GM13977 (cell line): ENCODE data around the gene MAMDC2.

Source experiments
- DNase-seq: peaks from one replicate; pipeline ENCODE4 v3.0.0; 2012; ENCODE audit warnings: low spot score
- CTCF ChIP-seq: IDR thresholded peaks from 2 replicates; pipeline ENCODE4 v1.5.1; 2012; ENCODE audit warnings: mild to moderate bottlenecking, control low read depth; ENCODE audit not compliant: insufficient read depth; ENCODE audit errors: extremely low read depth, missing control alignments
- in situ Hi-C: fragments of 300-500 bp; cut with MboI; formaldehyde crosslinking; loops from one replicate; pipeline ENCODE4 v1.12.0; 2022; ENCODE audit warnings: low sequenced_read_pairs, low pct_unique_long_range_greater_than_20kb, mixed read lengths, inconsistent platforms; ENCODE audit not compliant: unreplicated experiment

Gene MAMDC2

GRCh38 chr9:70165006-70165602 is 121.5 kb downstream of the MAMDC2 start:
- in situ Hi-C loops: no loop called here
- TF ChIP-seq CTCF: no peak
- no peak for DNase-seq

- no peak for DNase-seq
- in situ Hi-C loops: no loop called here
- no peak for TF ChIP-seq CTCF
Observed at GRCh38 chr9:70168521-70168920, 124.9 kb downstream of the MAMDC2 start.

- in situ Hi-C loops: no loop called here
- no peak for TF ChIP-seq CTCF
- no peak for DNase-seq
Observed at GRCh38 chr9:70169222-70169621, 125.6 kb downstream of the MAMDC2 start.

- no peak for DNase-seq
- in situ Hi-C loops: no loop called here
- TF ChIP-seq CTCF: no peak
Observed at GRCh38 chr9:70170151-70170790, 126.6 kb downstream of the MAMDC2 start.

GRCh38 chr9:70172532-70172931 is 128.9 kb downstream of the MAMDC2 start:
- in situ Hi-C loops: no loop called here
- no peak for DNase-seq
- TF ChIP-seq CTCF: no peak

GRCh38 chr9:70177121-70177520 is 133.5 kb downstream of the MAMDC2 start:
- no peak for TF ChIP-seq CTCF
- in situ Hi-C loops: no loop called here

More at GRCh38 chr9:70177121-70177520, 133.5 kb downstream of the MAMDC2 start:
- no peak for DNase-seq
